Trophoblast cell (in vitro differentiated cells and primary cell): Measurements from ENCODE around the gene MPV17L.
"Not testable (repeated sequence)": the region's sequence is repeated elsewhere in the genome, so short reads cannot be mapped to it uniquely, and the experiment has no call there.

ENCODE experiments used
- DNase-seq, 2 donors: peaks; one replicate each; pipeline ENCODE4 v3.0.0-alpha.2; 2016
- H2AFZ ChIP-seq: 2 replicates; pipeline ENCODE4 v1.6.1; 2013; ENCODE audit warnings: low read length, moderate library complexity, mild to moderate bottlenecking; ENCODE audit not compliant: insufficient read depth, poor library complexity
- H2AK5ac ChIP-seq: 2 replicates; pipeline ENCODE4 v1.6.1; 2013; ENCODE audit warnings: mild to moderate bottlenecking, low read length
- H2BK120ac ChIP-seq: 2 replicates; pipeline ENCODE4 v1.6.1; 2013; ENCODE audit warnings: low read length, mild to moderate bottlenecking, moderate library complexity; ENCODE audit not compliant: insufficient read depth, poor library complexity
- H2BK12ac ChIP-seq: 2 replicates; pipeline ENCODE4 v1.6.1; 2013; ENCODE audit warnings: mild to moderate bottlenecking, low read length, moderate library complexity
- H2BK5ac ChIP-seq: 2 replicates; pipeline ENCODE4 v1.6.1; 2013; ENCODE audit warnings: low read length, low read depth, moderate library complexity, mild to moderate bottlenecking; ENCODE audit not compliant: poor library complexity
- H3K14ac ChIP-seq: 2 replicates; pipeline ENCODE4 v1.6.1; 2013; ENCODE audit warnings: mild to moderate bottlenecking, low read length
- H3K18ac ChIP-seq: 2 replicates; pipeline ENCODE4 v1.6.1; 2013; ENCODE audit warnings: mild to moderate bottlenecking, low read length
- H3K23ac ChIP-seq: 2 replicates; pipeline ENCODE4 v1.6.1; 2013; ENCODE audit warnings: low read length
- H3K27ac ChIP-seq: 2 replicates; pipeline ENCODE4 v1.5.1; 2013; ENCODE audit warnings: low read depth, mild to moderate bottlenecking, inconsistent platforms, low read length, moderate library complexity
- H3K27me3 ChIP-seq: 2 replicates; pipeline ENCODE4 v1.6.1; 2013; ENCODE audit warnings: inconsistent platforms, mild to moderate bottlenecking, low read length, moderate library complexity; ENCODE audit not compliant: insufficient read depth
- H3K36me3 ChIP-seq, 2 experiments: 1 replicate in 1 of 2; 2 replicates in 1 of 2; pipeline ENCODE4 v1.6.1; 2013; ENCODE audit warnings: low read length in 2 of 2, mild to moderate bottlenecking in 2 of 2, moderate library complexity in 1 of 2; ENCODE audit not compliant: insufficient read depth in 2 of 2, control insufficient read depth in 1 of 2
- H3K4ac ChIP-seq: 2 replicates; pipeline ENCODE4 v1.6.1; 2013; ENCODE audit warnings: low read depth, mild to moderate bottlenecking, low read length, moderate library complexity
- H3K4me1 ChIP-seq, 2 experiments: 1 replicate in 1 of 2; 2 replicates in 1 of 2; pipeline ENCODE4 v1.6.1; 2013; ENCODE audit warnings: low read length in 2 of 2, mild to moderate bottlenecking in 2 of 2, moderate library complexity in 1 of 2; ENCODE audit not compliant: insufficient read depth in 2 of 2, control insufficient read depth in 1 of 2
- H3K4me2 ChIP-seq: 2 replicates; pipeline ENCODE4 v1.6.1; 2013; ENCODE audit warnings: inconsistent platforms, mild to moderate bottlenecking, low read length, moderate library complexity
- H3K4me3 ChIP-seq: 2 replicates; pipeline ENCODE4 v1.5.1; 2013; ENCODE audit warnings: mild to moderate bottlenecking, low read depth, low read length, inconsistent platforms
- H3K79me1 ChIP-seq: one replicate; pipeline ENCODE4 v1.6.1; 2013; ENCODE audit warnings: low read length
- H3K79me2 ChIP-seq: 2 replicates; pipeline ENCODE4 v1.6.1; 2013; ENCODE audit warnings: low read length, mild to moderate bottlenecking; ENCODE audit not compliant: control insufficient read depth, insufficient read depth, poor library complexity
- H3K9ac ChIP-seq: 2 replicates; pipeline ENCODE4 v1.6.1; 2013; ENCODE audit warnings: mild to moderate bottlenecking, low read length
- H3K9me3 ChIP-seq: 2 replicates; pipeline ENCODE4 v1.6.1; 2013; ENCODE audit warnings: low read depth, mild to moderate bottlenecking, control low read depth, inconsistent platforms, low read length; ENCODE audit not compliant: insufficient read depth
- H4K12ac ChIP-seq: 2 replicates; pipeline ENCODE4 v1.6.1; 2013; ENCODE audit warnings: low read depth, mild to moderate bottlenecking, low read length, moderate library complexity
- H4K8ac ChIP-seq: 2 replicates; pipeline ENCODE4 v1.6.1; 2013; ENCODE audit warnings: low read depth, mild to moderate bottlenecking, low read length, moderate library complexity
- H4K91ac ChIP-seq: one replicate; pipeline ENCODE4 v1.6.1; 2013; ENCODE audit warnings: low read depth, mild to moderate bottlenecking, low read length, moderate library complexity
- WGBS: extraction: QIAGEN DNeasy Blood & Tissue Kit; methylation state at CpG from one replicate; pipeline ENCODE4 v1.1.7; 2013; ENCODE audit warnings: missing lambda C conversion rate; ENCODE audit not compliant: insufficient read length, insufficient coverage; ENCODE audit errors: extremely low coverage; 5-methylcytosine and 5-hydroxymethylcytosine counted together

Gene MPV17L

GRCh38 chr16:15401972-15402371 is 6.4 kb downstream of the MPV17L start:
- Histone ChIP-seq H3K27ac (no peak overlapping the region), H4K8ac (no peak overlapping the region), H2BK120ac (no peak overlapping the region), H3K14ac (no peak overlapping the region), H3K4ac (no peak overlapping the region), H2AFZ (no peak overlapping the region), H3K9me3 (no peaks in the 10 kb centered on the region), H2BK5ac (no peak overlapping the region), H3K4me2 (no peak overlapping the region), H4K91ac (no peak overlapping the region), H3K23ac (no peak overlapping the region), H3K79me2 (no peaks in the 10 kb centered on the region), H3K9ac (no peak overlapping the region), H3K79me1 (no peaks in the 10 kb centered on the region), H3K4me1 (no peaks in the 10 kb centered on the region), H3K18ac (no peak overlapping the region), H3K4me3 (no peak overlapping the region), H3K27me3 (no peaks in the 10 kb centered on the region), H2BK12ac (no peak overlapping the region), H4K12ac (no peak overlapping the region), H3K36me3 (no peaks in the 10 kb centered on the region), H2AK5ac (no peak overlapping the region)
- WGBS, result no CpG with 5 or more reads among the region's 3 CpGs
- no peak for DNase-seq

- H3K9ac ChIP-seq, result no peak overlapping the region
- H3K4me3 ChIP-seq, result no peak overlapping the region
- no peak overlapping the region for H4K91ac ChIP-seq
- H3K79me1 ChIP-seq, result no peaks in the 10 kb centered on the region
- H2AK5ac ChIP-seq, result no peak overlapping the region
- H2BK120ac ChIP-seq, result no peak overlapping the region
- no peak overlapping the region for H4K8ac ChIP-seq
- no peak overlapping the region for H2AFZ ChIP-seq
- no peaks in the 10 kb centered on the region for H3K4me1 ChIP-seq
- H3K18ac ChIP-seq, result no peak overlapping the region
- no peak overlapping the region for H2BK5ac ChIP-seq
- H3K4ac ChIP-seq, result no peak overlapping the region
- no peaks in the 10 kb centered on the region for H3K36me3 ChIP-seq
- no peak overlapping the region for H3K4me2 ChIP-seq
- H3K27ac ChIP-seq, result no peak overlapping the region
- no peaks in the 10 kb centered on the region for H3K9me3 ChIP-seq
- DNase-seq, result peak in 1 of 2 donors; percentile 7
- WGBS, result no CpG with 5 or more reads among the region's 9 CpGs
- H2BK12ac ChIP-seq, result no peak overlapping the region
- no peak overlapping the region for H3K14ac ChIP-seq
- H3K27me3 ChIP-seq, result no peaks in the 10 kb centered on the region
- no peak overlapping the region for H4K12ac ChIP-seq
- H3K79me2 ChIP-seq, result no peaks in the 10 kb centered on the region
- H3K23ac ChIP-seq, result no peak overlapping the region
These were observed 7.9 kb downstream of the MPV17L start for GRCh38 chr16:15403392-15403995.

GRCh38 chr16:15404091-15404490 is 8.5 kb downstream of the MPV17L start:
- H3K79me1 ChIP-seq, H3K4me1 ChIP-seq, H4K8ac ChIP-seq, H2BK120ac ChIP-seq, H4K91ac ChIP-seq, H4K12ac ChIP-seq, H3K36me3 ChIP-seq, H2AK5ac ChIP-seq, H2BK12ac ChIP-seq, DNase-seq, H3K4me3 ChIP-seq, H2AFZ ChIP-seq, H3K9me3 ChIP-seq, H3K23ac ChIP-seq, H3K4me2 ChIP-seq, H3K4ac ChIP-seq, H3K18ac ChIP-seq, H3K9ac ChIP-seq, H3K14ac ChIP-seq, H2BK5ac ChIP-seq, H3K27ac ChIP-seq, H3K79me2 ChIP-seq, H3K27me3 ChIP-seq: not testable (repeated sequence)
- no CpG with 5 or more reads among the region's 3 CpGs for WGBS

- no peak overlapping the region for H3K9ac ChIP-seq
- H4K91ac ChIP-seq, result no peak overlapping the region
- H2AFZ ChIP-seq, result no peak overlapping the region
- H3K9me3 ChIP-seq, result no peaks in the 10 kb centered on the region
- no peak overlapping the region for H2BK5ac ChIP-seq
- H3K79me2 ChIP-seq, result no peaks in the 10 kb centered on the region
- no peaks in the 10 kb centered on the region for H3K27me3 ChIP-seq
- no peaks in the 10 kb centered on the region for H3K4me1 ChIP-seq
- H3K4me2 ChIP-seq, result no peak overlapping the region
- H2AK5ac ChIP-seq, result no peak overlapping the region
- no peak overlapping the region for H2BK120ac ChIP-seq
- WGBS, result no CpG with 5 or more reads among the region's 4 CpGs
- H4K12ac ChIP-seq, result no peak overlapping the region
- no peak overlapping the region for H4K8ac ChIP-seq
- H3K4me3 ChIP-seq, result no peak overlapping the region
- H3K36me3 ChIP-seq, result no peaks in the 10 kb centered on the region
- H3K23ac ChIP-seq, result no peak overlapping the region
- no peaks in the 10 kb centered on the region for H3K79me1 ChIP-seq
- no peak overlapping the region for H2BK12ac ChIP-seq
- no peak overlapping the region for H3K27ac ChIP-seq
- no peak overlapping the region for H3K4ac ChIP-seq
- no peak overlapping the region for H3K18ac ChIP-seq
- H3K14ac ChIP-seq, result no peak overlapping the region
- peak in 1 of 2 donors; percentile 7 for DNase-seq
These were observed 9.2 kb downstream of the MPV17L start for GRCh38 chr16:15404792-15405191.
